Left renal cortex interstitium (tissue), 4 donors: Measurements from ENCODE around the gene YDJC. TPM values are rescaled to one million over a fixed set of nuclear protein-coding genes. Genes with fewer than 3 reads are reported as not detected.
"Not testable (repeated sequence)": the region's sequence is repeated elsewhere in the genome, so short reads cannot be mapped to it uniquely, and the experiment has no call there.

Experiments used
- DNase-seq, 4 donors: peaks; one replicate each; pipeline ENCODE4 v3.0.0-alpha.2; 2013; ENCODE audit warnings: low read depth in 4 of 4, low spot score in 2 of 4, missing footprints in 1 of 4
- polyA plus RNA-seq, 4 donors: library from polyadenylated mRNA; unstranded; fragments of 120-200 nt; gene quantifications; one replicate each; pipeline ENCODE4 v1.2.1, GENCODE V29; 2013; ENCODE audit not compliant: insufficient read length in 4 of 4

Gene YDJC
- polyA plus RNA-seq, 4 donors = 9.3 to 21.9 (median 16.4) TPM

GRCh38 chr22:21582801-21583740, 46.8 kb downstream of the YDJC start:
- no peak for DNase-seq

GRCh38 chr22:21581009-21581713, 48.7 kb downstream of the YDJC start:
- not testable (repeated sequence) for DNase-seq

- DNase-seq = not testable (repeated sequence)
Observed at GRCh38 chr22:21580623-21581007, 49.2 kb downstream of the YDJC start.

- no peak for DNase-seq
Observed at GRCh38 chr22:21579474-21579851, 50.4 kb downstream of the YDJC start.

Other genes with a start within 250 kb of the YDJC start
- gene RIMBP3B, start 246.3 kb downstream of the YDJC start, polyA plus RNA-seq = under 1 TPM in 1 of 4 donors, not detected in 3; 0.18 TPM
- 10 to 100 TPM in 3 of 4 donors, 1 to 10 TPM in 1; 8.5 to 12.3 (median 10.7) TPM for gene HIC2, start 212.7 kb downstream of the YDJC start, polyA plus RNA-seq
- gene TMEM191C, start 162.6 kb downstream of the YDJC start, polyA plus RNA-seq = 1 to 10 TPM in 3 of 4 donors, under 1 TPM in 1; 0.59 to 2.4 (median 1.9) TPM
- under 1 TPM; 0.29 to 0.39 (median 0.32) TPM for gene RIMBP3C, start 78.6 kb downstream of the YDJC start, polyA plus RNA-seq
- gene UBE2L3, start 62.3 kb downstream of the YDJC start, polyA plus RNA-seq = 10 to 100 TPM; 52.6 to 62.0 (median 57.1) TPM
- gene CCDC116, start 2.7 kb upstream of the YDJC start, polyA plus RNA-seq = 1 to 10 TPM in 1 of 4 donors, under 1 TPM in 3; 0.13 to 1.2 (median 0.66) TPM
- gene SDF2L1, start 12.3 kb upstream of the YDJC start, polyA plus RNA-seq = 10 to 100 TPM; 12.8 to 25.2 (median 22.0) TPM
- 10 to 100 TPM; 33.7 to 50.7 (median 41.4) TPM for gene PPIL2, start 36.0 kb upstream of the YDJC start, polyA plus RNA-seq
- gene YPEL1, start 105.8 kb upstream of the YDJC start, polyA plus RNA-seq = 10 to 100 TPM; 13.5 to 18.1 (median 15.6) TPM
- gene MAPK1, start 237.6 kb upstream of the YDJC start, polyA plus RNA-seq = 100 to 1,000 TPM; 118 to 128 (median 125) TPM